ENCODE data around the gene ST8SIA6. TPM values are rescaled to one million over a fixed set of nuclear protein-coding genes. Genes with fewer than 3 reads are reported as not detected.

ST8SIA6 gene
- total and polyA plus RNA-seq, 9 of the 15 experiments (the other 6 are each of a cell fraction or from before 2014, with no cell fraction given): 0.69 to 6.7 (median 5.0) TPM

DNA sequence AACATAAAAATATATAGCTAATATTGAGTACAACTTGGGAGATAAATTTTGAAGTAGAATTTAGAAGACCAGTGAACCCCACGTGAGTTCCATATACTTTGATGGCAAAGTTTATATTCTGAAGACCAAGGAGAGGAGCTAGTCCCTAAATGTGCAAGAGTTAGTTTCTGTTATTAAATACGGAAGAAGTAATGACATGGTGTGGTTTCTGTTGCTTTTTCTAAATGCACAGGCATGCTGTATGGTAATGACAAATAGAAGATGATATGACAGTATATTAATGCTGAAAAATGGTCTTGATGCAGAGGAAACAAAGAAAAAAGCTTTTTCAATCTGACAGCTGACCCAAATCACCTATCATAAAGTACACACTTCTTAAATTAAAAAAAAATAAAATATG lies 101.8 kb downstream of the ST8SIA6 start (continued):
- TF ChIP-seq KDM2B (CRISPR knock-in tag; IDR thresholded peaks at IDR 0.05) (no peak), NFATC3 (IDR thresholded peaks at IDR 0.05) (no peak), ZNF354B (CRISPR knock-in tag; IDR thresholded peaks at IDR 0.05) (no peak), WHSC1 (IDR thresholded peaks at IDR 0.05; ENCODE audit: low read length) (no peak), FOXJ2 (tag; IDR thresholded peaks at IDR 0.05) (no peak), NFXL1 (CRISPR knock-in tag; IDR thresholded peaks at IDR 0.05) (no peak), NFIX (CRISPR knock-in tag; IDR thresholded peaks at IDR 0.05; ENCODE audit: low read depth) (no peak), CHD4 (IDR thresholded peaks at IDR 0.05; ENCODE audit: insufficient read depth, insufficient replicate concordance, low read depth, low read length, poor library complexity, severe bottlenecking) (no peak)

DNA sequence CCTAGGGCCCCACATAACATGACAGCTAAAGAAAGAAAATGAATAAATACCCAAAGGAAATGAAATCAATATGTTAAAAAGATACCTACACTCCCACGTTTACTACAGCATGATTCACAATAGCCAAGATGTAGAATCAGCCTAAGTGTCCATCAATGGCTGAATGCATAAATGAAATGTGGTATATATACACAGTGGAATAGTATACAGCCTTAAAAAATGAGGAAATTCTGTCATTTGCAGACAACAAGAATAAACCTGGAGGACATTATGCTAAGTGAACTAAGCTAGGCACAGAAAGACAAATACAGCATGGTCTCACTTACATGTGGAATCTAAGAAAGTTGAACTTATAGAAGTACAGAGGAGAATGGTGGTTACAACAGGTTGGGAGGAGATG lies 102.9 kb downstream of the ST8SIA6 start:
- Histone ChIP-seq H3K27ac (ENCODE audit: extremely low read depth, low read depth, low read length) (no peak overlapping the region), H3K9me1 (ENCODE audit: control insufficient read depth, insufficient read depth, low read length) (no peaks in the 10 kb centered on the region), H3K4me3 (no peak overlapping the region), H3K9me3 (replicated peaks; ENCODE audit: control insufficient read depth, insufficient read depth, low read depth, low read length) (no peaks in the 10 kb centered on the region), H3K27me3 (ENCODE audit: control insufficient read depth in 2 of 2, insufficient read depth in 2 of 2, low read length in 2 of 2) (no peaks in the 10 kb centered on the region), H3K36me3 (ENCODE audit: control insufficient read depth, insufficient read depth, low read length) (no peaks in the 10 kb centered on the region), H3K9ac (ENCODE audit: insufficient read depth in 1 of 2, low read depth in 2 of 2, low read length in 2 of 2) (no peak overlapping the region), H3K4me1 (replicated peaks in 1 of 2; ENCODE audit: control insufficient read depth in 2 of 2, insufficient read depth in 2 of 2, low read length in 2 of 2) (peaks cover 3 to 13% of the 10 kb centered on the region in 2 experiments; a peak in 3 of 5 replicates), H3K4me2 (ENCODE audit: insufficient read depth, low read length) (no peak overlapping the region), H4K20me1 (replicated peaks; ENCODE audit: control insufficient read depth, insufficient read depth, low read length) (no peaks in the 10 kb centered on the region), H3K79me2 (ENCODE audit: control insufficient read depth, insufficient read depth, low read length) (no peaks in the 10 kb centered on the region), H2AFZ (ENCODE audit: low read depth, low read length) (no peak overlapping the region)
- ChIA-PET POLR2A (no interaction called here), CTCF (ENCODE audit: low intra/inter-chr PET ratio) (no interaction called here)
- in situ Hi-C loops (cut with MboI) (no loop called here), intact Hi-C loops (cut with micrococcal nuclease) (no loop called here)
- no peak for DNase-seq (ENCODE audit: extremely low read depth in 1 of 4, low spot score in 3 of 4)
- 5% methylated on average over 1 of the region's 1 CpG for WGBS (ENCODE audit: insufficient coverage, low coverage, missing lambda C conversion rate)
- no peak for ATAC-seq
- no TSS peak for BruUV-seq (replicated peaks)
- FAIRE-seq: no peak
- no peak for TF ChIP-seq KDM5B (IDR thresholded peaks at IDR 0.05; ENCODE audit: insufficient replicate concordance, low read depth, low read length)
- TF ChIP-seq ZNF146 (CRISPR knock-in tag; IDR thresholded peaks at IDR 0.05; ENCODE audit: unreplicated experiment): peak; percentile 97
- no peak for TF ChIP-seq ARID2 (IDR thresholded peaks at IDR 0.05)
- TF ChIP-seq NR3C1 (CRISPR knock-in tag; IDR thresholded peaks at IDR 0.05): no peak
- peak; percentile 63; the same call in 1 of the 2 replicates for TF ChIP-seq BCOR (IDR thresholded peaks at IDR 0.05)
- no peak for TF ChIP-seq C11orf30 (IDR thresholded peaks at IDR 0.05; ENCODE audit: low read depth)
- TF ChIP-seq, protein P1, sequence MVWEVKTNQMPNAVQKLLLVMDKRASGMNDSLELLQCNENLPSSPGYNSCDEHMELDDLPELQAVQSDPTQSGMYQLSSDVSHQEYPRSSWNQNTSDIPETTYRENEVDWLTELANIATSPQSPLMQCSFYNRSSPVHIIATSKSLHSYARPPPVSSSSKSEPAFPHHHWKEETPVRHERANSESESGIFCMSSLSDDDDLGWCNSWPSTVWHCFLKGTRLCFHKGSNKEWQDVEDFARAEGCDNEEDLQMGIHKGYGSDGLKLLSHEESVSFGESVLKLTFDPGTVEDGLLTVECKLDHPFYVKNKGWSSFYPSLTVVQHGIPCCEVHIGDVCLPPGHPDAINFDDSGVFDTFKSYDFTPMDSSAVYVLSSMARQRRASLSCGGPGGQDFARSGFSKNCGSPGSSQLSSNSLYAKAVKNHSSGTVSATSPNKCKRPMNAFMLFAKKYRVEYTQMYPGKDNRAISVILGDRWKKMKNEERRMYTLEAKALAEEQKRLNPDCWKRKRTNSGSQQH (CRISPR knock-in tag; IDR thresholded peaks at IDR 0.05): no peak
- TF ChIP-seq POLR2AphosphoS2 (IDR thresholded peaks at IDR 0.05; ENCODE audit: low read length): no peak
- TF ChIP-seq, protein P2, sequence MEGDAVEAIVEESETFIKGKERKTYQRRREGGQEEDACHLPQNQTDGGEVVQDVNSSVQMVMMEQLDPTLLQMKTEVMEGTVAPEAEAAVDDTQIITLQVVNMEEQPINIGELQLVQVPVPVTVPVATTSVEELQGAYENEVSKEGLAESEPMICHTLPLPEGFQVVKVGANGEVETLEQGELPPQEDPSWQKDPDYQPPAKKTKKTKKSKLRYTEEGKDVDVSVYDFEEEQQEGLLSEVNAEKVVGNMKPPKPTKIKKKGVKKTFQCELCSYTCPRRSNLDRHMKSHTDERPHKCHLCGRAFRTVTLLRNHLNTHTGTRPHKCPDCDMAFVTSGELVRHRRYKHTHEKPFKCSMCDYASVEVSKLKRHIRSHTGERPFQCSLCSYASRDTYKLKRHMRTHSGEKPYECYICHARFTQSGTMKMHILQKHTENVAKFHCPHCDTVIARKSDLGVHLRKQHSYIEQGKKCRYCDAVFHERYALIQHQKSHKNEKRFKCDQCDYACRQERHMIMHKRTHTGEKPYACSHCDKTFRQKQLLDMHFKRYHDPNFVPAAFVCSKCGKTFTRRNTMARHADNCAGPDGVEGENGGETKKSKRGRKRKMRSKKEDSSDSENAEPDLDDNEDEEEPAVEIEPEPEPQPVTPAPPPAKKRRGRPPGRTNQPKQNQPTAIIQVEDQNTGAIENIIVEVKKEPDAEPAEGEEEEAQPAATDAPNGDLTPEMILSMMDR (IDR thresholded peaks at IDR 0.05 in 2 of 3, conservative IDR thresholded peaks at IDR 0.05 in 1 of 3; ENCODE audit: insufficient read depth in 2 of 3, low read depth in 1 of 3, low read length in 3 of 3): no peak
- TF ChIP-seq L3MBTL2 (IDR thresholded peaks at IDR 0.05): no peak
- TF ChIP-seq RBM25 (IDR thresholded peaks at IDR 0.05; ENCODE audit: low read depth, low read length, severe bottlenecking): peak; percentile 81
- no peak for TF ChIP-seq SUPT5H (IDR thresholded peaks at IDR 0.05)
- TF ChIP-seq TOE1 (IDR thresholded peaks at IDR 0.05; ENCODE audit: borderline replicate concordance): no peak
- no peak for TF ChIP-seq TOE1 (CRISPR knock-in tag; IDR thresholded peaks at IDR 0.05; ENCODE audit: borderline replicate concordance, low read depth)

Measured in K562 (cell line).